ENCODE measurements around the gene CTXND2. TPM values are rescaled to one million over a fixed set of nuclear protein-coding genes. Genes with fewer than 3 reads are reported as not detected.

CTXND2 gene
- total and polyA plus RNA-seq, 2 of the 8 experiments (the other 6 are each of a cell fraction or from before 2014, with no cell fraction given), result not detected

DNA sequence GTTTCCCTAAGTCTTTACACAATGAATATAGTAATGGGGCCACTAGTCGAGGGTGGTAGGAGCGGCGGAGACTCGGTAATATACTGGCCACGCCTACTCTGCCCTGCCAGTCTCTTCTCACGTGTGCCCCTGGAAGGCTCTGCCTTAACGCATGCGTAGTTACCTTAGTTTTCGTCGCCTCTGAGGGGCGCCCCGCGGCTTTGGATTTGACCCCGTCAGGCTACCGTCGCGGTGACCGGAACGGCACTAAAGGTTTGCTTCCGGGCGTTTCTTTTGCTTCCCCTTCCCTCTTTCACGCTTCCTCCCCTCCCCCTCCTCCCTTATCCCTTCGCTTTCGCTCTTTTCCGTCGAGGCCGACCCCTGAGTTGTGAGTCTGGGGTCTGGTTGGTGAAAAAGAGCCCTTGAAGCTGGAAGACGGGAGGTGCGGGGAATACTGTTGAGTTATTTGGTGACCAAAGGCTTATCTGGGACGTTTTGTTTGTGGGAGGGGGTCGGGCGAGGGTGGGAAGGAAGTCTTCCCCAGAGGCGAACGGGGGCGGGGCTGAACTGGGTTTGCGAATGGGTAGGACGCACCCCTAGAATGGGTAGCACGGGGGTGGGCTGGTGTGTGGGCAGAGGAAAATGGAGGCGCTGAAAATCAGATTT lies 39.3 kb downstream of the CTXND2 start, which contains the start of gene SETDB1 (continued):
- TF ChIP-seq EZH2 (IDR thresholded peaks at IDR 0.05; ENCODE audit: low read depth, low read length, severe bottlenecking) (no peak), RFX5 (IDR thresholded peaks at IDR 0.05; ENCODE audit: borderline replicate concordance, low read depth, low read length) (no peak), CHD1 (IDR thresholded peaks at IDR 0.05; ENCODE audit: low read depth, low read length) (no peak), SIRT6 (IDR thresholded peaks at IDR 0.05; ENCODE audit: low read length) (no peak), BRCA1 (IDR thresholded peaks at IDR 0.05; ENCODE audit: low read depth, low read length) (no peak), NRF1 (IDR thresholded peaks at IDR 0.05; ENCODE audit: low read depth, low read length) (peak; percentile 44), RNF2 (IDR thresholded peaks at IDR 0.05; ENCODE audit: borderline replicate concordance, low read depth, low read length, missing control alignments, poor library complexity, severe bottlenecking) (no peak), ASH2L (IDR thresholded peaks at IDR 0.05; ENCODE audit: low read length) (peak; percentile 97), RAD21 (IDR thresholded peaks at IDR 0.05 in 1 of 2, conservative IDR thresholded peaks at IDR 0.05 in 1 of 2; ENCODE audit: low read depth in 2 of 2, low read length in 2 of 2) (no peak; a peak in 1 of 4 replicates), GTF2F1 (IDR thresholded peaks at IDR 0.05; ENCODE audit: borderline replicate concordance, low read depth, low read length) (peak; percentile 49; the same call in 1 of the 2 replicates), TCF12 (IDR thresholded peaks at IDR 0.05; ENCODE audit: low read depth, low read length) (0 out of 2 replicates have a peak, but pooled peaks have one; percentile 36)
- TF ChIP-seq, protein P1, sequence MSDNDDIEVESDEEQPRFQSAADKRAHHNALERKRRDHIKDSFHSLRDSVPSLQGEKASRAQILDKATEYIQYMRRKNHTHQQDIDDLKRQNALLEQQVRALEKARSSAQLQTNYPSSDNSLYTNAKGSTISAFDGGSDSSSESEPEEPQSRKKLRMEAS (IDR thresholded peaks at IDR 0.05), result peak; percentile 56
- TF ChIP-seq, protein P2, sequence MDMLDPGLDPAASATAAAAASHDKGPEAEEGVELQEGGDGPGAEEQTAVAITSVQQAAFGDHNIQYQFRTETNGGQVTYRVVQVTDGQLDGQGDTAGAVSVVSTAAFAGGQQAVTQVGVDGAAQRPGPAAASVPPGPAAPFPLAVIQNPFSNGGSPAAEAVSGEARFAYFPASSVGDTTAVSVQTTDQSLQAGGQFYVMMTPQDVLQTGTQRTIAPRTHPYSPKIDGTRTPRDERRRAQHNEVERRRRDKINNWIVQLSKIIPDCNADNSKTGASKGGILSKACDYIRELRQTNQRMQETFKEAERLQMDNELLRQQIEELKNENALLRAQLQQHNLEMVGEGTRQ (IDR thresholded peaks at IDR 0.05; ENCODE audit: low read length), result peak; percentile 70

Data from H1 (cell line).